Measurements from ENCODE around the gene GLT1D1. TPM values are rescaled to one million over a fixed set of nuclear protein-coding genes. Genes with fewer than 3 reads are reported as not detected.
"Not testable (repeated sequence)": the region's sequence is repeated elsewhere in the genome, so short reads cannot be mapped to it uniquely, and the experiment has no call there.

Gene GLT1D1
- total and polyA plus RNA-seq, 2 experiments from 2014 or later = 1.4 to 4.4 TPM

- Histone ChIP-seq H3K4me2 (no peak overlapping the region), H3K27ac (ENCODE audit: low read depth) (no peak overlapping the region), H3K4me3 (no peak overlapping the region), H3K36me3 (ENCODE audit: insufficient read depth) (no peaks in the 10 kb centered on the region), H2AFZ (no peak overlapping the region), H3K27me3 (ENCODE audit: insufficient read depth) (no peaks in the 10 kb centered on the region), H3F3A (replicated peaks; ENCODE audit: low read depth) (no peaks in the 10 kb centered on the region), H3K79me2 (replicated peaks; ENCODE audit: insufficient read depth) (no peaks in the 10 kb centered on the region), H3K9me2 (ENCODE audit: insufficient read depth) (no peaks in the 10 kb centered on the region), H3K4me1 (ENCODE audit: insufficient read depth) (no peaks in the 10 kb centered on the region), H4K20me1 (replicated peaks; ENCODE audit: insufficient read depth) (no peaks in the 10 kb centered on the region)
- TF ChIP-seq JUNB (IDR thresholded peaks at IDR 0.05; ENCODE audit: unreplicated experiment) = no peak
- TF ChIP-seq ZNF331 (CRISPR knock-in tag; IDR thresholded peaks at IDR 0.05; ENCODE audit: low read depth) = no peak
- no peak for TF ChIP-seq NANOG (IDR thresholded peaks at IDR 0.05; ENCODE audit: borderline replicate concordance)
- TF ChIP-seq, protein P1, sequence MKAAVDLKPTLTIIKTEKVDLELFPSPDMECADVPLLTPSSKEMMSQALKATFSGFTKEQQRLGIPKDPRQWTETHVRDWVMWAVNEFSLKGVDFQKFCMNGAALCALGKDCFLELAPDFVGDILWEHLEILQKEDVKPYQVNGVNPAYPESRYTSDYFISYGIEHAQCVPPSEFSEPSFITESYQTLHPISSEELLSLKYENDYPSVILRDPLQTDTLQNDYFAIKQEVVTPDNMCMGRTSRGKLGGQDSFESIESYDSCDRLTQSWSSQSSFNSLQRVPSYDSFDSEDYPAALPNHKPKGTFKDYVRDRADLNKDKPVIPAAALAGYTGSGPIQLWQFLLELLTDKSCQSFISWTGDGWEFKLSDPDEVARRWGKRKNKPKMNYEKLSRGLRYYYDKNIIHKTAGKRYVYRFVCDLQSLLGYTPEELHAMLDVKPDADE (IDR thresholded peaks at IDR 0.05) = no peak
- TF ChIP-seq POLR2AphosphoS5 (IDR thresholded peaks at IDR 0.05; ENCODE audit: low read depth) = no peak
- no peak for TF ChIP-seq CTCF (conservative IDR thresholded peaks at IDR 0.05; ENCODE audit: low read depth in 2 of 2)
- TF ChIP-seq ZNF462 (CRISPR knock-in tag; IDR thresholded peaks at IDR 0.05) = no peak
- no peak for TF ChIP-seq STAT1 (IDR thresholded peaks at IDR 0.05; ENCODE audit: unreplicated experiment)
- no peak overlapping the region for H3K4me3 Mint-ChIP-seq
- H3K4me1 Mint-ChIP-seq = no peaks in the 10 kb centered on the region
- H3K27ac Mint-ChIP-seq = no peak overlapping the region
- H3K9me3 Mint-ChIP-seq = peaks cover 65% of the 10 kb centered on the region
- peaks cover 23% of the 10 kb centered on the region for H3K36me3 Mint-ChIP-seq (ENCODE audit: low read depth)
- H3K27me3 Mint-ChIP-seq (ENCODE audit: insufficient read depth, low read depth, poor library complexity) = no peaks in the 10 kb centered on the region
- no peak for DNase-seq (ENCODE audit: low spot score)
- ATAC-seq = no peak
Measured at GRCh38 chr12:128833418-128833817, 19.9 kb upstream of the GLT1D1 start.

DNA sequence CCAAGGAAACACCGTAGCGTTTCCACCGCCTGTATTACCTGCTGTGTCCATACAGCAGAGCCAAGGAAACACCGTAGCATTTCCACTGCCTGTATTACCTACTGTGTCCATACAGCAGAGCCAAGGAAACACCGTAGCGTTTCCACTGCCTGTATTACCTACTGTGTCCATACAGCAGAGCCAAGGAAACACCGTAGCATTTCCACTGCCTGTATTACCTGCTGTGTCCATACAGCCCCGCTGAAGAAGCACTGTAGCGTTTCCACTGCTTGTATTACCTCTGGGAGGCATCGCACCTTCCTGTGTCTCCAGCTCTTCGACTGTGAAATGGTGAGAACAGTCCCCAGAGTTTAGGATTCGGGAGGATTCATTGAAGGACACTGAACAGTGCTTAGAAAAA is 13.4 kb upstream of the GLT1D1 start:
- H3K9me3 Mint-ChIP-seq = peaks cover 77% of the 10 kb centered on the region
- H3K4me3 ChIP-seq; H3K27me3 ChIP-seq (ENCODE audit: insufficient read depth); H3K4me1 ChIP-seq (ENCODE audit: insufficient read depth); H3K9me2 ChIP-seq (ENCODE audit: insufficient read depth); H3K4me3 Mint-ChIP-seq; H3K27ac Mint-ChIP-seq; H3K79me2 ChIP-seq (replicated peaks; ENCODE audit: insufficient read depth); H3K36me3 ChIP-seq (ENCODE audit: insufficient read depth); H3F3A ChIP-seq (replicated peaks; ENCODE audit: low read depth); H4K20me1 ChIP-seq (replicated peaks; ENCODE audit: insufficient read depth); H3K27me3 Mint-ChIP-seq (ENCODE audit: insufficient read depth, low read depth, poor library complexity); H3K4me1 Mint-ChIP-seq; H2AFZ ChIP-seq; ATAC-seq; H3K27ac ChIP-seq (ENCODE audit: low read depth); DNase-seq (ENCODE audit: low spot score); H3K4me2 ChIP-seq: not testable (repeated sequence)
- peaks cover 19% of the 10 kb centered on the region; the same call in 2 of the 3 replicates for H3K36me3 Mint-ChIP-seq (ENCODE audit: low read depth)
